ENCODE data around the gene NXPH4.

NXPH4 gene

DNA sequence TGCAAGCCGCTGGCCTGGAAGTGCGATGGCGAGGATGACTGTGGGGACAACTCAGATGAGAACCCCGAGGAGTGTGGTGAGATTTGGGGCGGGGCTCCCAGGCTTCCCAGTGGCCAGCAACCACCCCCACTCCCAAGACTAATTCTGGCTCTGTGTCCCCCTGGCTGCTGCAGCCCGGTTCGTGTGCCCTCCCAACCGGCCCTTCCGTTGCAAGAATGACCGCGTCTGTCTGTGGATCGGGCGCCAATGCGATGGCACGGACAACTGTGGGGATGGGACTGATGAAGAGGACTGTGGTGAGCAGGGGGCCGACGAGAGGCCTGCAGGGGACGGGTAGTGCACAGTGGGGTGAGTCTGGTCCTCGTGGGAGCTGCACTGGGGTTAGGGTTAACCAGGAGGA lies 12.1 kb upstream of the NXPH4 start:
- no peak for DNase-seq

DNA sequence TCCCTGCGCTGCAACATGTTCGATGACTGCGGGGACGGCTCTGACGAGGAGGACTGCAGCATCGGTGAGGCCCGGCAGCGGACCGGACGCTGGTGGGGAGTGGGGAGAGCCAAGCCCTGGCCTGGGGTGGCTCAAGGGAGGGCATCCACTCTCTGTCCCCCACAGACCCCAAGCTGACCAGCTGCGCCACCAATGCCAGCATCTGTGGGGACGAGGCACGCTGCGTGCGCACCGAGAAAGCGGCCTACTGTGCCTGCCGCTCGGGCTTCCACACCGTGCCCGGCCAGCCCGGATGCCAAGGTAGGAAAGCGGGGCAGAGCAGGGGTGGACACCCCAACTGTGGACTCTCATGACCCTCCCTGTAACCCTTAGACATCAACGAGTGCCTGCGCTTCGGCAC lies 11.4 kb upstream of the NXPH4 start:
- DNase-seq = no peak

DNA sequence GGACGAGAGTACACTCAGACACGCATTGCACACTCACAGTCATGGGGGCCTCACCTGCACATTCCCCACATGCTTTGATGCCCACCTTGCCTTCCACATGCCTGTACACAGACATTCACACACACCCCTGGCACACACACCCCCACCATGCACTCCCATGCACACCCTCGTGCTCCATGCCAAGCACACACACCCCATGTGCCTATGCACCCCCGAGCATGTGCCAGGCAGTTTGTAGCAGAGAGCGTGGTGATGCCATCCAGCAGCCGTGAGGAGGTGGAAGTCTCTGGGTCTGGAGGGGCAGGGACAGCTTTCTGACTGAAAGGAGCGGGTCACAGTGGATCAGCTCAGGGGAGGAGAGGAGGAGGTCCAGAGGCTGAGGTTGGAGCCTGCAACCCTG lies 10.7 kb upstream of the NXPH4 start:
- no peak for DNase-seq

DNA sequence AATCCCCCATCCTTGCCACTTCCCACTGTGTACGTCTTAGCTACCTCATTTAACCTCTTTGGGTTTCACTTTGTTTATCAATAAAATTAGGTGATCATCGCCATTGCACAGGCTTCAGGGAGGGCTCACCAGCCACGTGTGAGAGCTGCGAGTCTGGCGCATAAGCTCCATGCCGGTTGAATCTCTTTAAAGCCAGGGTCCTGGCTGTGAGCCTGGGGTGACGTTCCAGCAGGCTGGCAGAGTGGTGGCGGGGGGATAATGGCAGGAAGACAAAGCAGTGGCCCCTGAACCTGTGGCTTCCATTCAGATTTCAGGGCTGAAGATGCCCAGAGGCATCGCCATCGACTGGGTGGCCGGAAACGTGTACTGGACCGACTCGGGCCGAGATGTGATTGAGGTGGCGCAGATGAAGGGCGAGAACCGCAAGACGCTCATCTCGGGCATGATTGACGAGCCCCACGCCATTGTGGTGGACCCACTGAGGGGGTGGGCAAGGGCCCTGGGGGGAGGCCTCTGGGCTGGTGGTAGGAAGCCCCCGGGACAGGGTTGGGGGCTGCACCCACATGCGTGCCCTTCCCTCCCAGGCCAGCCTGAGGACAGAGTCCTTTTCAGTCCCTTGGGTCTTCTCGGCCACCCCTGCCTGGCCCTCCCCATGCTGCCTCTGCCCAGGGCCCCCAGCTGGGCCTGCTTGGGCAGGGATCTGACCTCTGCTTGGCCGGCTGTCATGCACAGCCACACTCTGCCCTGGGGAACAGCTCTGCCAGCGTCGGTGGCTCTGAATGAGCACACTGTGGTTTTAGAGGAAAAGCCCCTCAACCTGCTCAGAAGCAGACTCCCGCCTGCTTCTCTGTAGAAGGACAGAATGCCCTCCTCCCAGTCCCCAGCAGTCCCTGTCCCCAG lies 8.6 kb upstream of the NXPH4 start:
- DNase-seq = peak in 1 of 2 donors; percentile 9

DNA sequence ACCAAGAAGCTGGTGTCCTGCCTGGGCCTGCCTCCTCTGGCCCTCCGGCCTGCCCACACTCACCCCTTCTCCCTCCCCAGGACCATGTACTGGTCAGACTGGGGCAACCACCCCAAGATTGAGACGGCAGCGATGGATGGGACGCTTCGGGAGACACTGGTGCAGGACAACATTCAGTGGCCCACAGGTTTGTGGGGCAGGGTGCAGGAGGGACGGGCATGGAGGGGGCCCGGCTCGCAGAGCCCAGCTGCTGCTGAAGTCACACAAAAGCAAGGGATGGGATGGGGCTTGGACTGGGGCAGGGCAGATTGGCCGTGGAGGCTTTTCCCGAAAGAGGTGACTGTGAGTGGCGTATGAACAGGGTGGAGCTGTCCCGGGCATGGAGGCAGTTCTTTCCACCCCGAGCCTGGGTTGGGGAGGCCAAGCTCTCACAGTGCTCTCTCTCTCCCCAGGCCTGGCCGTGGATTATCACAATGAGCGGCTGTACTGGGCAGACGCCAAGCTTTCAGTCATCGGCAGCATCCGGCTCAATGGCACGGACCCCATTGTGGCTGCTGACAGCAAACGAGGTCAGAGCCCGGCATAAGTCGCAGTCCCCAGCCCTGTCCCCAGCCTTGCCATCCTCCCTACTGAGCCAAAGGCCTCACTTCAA lies 7.8 kb upstream of the NXPH4 start:
- DNase-seq = peak; percentile 28 to 43

DNA sequence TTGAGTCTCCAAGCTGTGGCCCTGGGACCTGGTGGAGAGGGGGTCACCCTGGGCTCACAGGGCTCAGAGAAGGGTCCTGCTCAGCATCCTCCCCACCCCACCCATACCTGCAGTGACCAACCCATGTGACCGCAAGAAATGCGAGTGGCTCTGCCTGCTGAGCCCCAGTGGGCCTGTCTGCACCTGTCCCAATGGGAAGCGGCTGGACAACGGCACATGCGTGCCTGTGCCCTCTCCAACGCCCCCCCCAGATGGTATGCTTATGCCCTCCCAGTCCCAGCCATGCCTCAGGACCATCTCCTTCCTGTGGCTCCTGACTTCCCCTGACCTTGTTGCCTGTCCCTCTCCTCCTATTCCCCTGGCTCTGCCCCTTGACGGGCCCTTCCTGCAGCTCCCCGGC lies 6.7 kb upstream of the NXPH4 start:
- DNase-seq = no peak

DNA sequence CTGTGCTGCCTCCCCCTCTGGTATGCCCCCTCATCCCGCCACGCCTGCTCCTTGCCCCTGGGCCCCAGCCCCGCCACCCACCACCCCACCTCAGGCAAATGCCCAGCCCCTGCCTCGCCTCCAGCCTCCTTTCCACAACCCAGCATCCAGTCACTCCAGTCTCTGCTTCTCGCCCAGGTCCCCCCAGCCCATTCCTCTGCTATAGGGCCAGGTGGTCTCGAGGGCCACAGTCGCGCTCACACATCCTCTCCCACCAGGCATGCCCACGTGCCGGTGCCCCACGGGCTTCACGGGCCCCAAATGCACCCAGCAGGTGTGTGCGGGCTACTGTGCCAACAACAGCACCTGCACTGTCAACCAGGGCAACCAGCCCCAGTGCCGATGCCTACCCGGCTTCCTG lies 6.1 kb upstream of the NXPH4 start:
- no peak for DNase-seq

DNA sequence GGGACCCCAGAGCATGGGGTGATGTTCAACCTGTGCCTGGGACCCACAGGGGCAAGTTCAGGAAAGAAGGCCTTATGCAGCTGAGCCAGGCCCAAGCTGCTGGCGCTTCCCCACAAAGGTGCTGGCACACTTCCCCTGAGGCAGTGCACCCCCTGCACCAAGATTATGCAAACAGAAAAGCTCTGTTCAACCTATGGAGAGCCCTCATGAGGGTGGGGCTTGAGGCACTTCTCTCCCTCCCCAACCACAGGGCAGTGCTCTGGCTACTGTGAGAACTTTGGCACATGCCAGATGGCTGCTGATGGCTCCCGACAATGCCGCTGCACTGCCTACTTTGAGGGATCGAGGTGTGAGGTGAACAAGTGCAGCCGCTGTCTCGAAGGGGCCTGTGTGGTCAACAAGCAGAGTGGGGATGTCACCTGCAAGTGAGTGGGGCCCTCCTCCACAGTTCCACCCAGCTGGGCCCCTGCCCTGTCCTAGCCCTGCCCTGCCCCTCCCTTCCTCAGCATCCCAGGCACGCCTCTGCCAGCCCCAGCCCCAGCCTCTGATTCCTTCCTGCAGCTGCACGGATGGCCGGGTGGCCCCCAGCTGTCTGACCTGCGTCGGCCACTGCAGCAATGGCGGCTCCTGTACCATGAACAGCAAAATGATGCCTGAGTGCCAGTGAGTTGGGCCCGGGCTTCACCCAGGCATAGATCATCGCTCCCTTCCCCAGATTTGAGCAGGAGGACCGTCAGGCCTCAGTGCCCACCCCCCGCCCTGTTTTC lies 5.5 kb upstream of the NXPH4 start:
- no peak for DNase-seq

DNA sequence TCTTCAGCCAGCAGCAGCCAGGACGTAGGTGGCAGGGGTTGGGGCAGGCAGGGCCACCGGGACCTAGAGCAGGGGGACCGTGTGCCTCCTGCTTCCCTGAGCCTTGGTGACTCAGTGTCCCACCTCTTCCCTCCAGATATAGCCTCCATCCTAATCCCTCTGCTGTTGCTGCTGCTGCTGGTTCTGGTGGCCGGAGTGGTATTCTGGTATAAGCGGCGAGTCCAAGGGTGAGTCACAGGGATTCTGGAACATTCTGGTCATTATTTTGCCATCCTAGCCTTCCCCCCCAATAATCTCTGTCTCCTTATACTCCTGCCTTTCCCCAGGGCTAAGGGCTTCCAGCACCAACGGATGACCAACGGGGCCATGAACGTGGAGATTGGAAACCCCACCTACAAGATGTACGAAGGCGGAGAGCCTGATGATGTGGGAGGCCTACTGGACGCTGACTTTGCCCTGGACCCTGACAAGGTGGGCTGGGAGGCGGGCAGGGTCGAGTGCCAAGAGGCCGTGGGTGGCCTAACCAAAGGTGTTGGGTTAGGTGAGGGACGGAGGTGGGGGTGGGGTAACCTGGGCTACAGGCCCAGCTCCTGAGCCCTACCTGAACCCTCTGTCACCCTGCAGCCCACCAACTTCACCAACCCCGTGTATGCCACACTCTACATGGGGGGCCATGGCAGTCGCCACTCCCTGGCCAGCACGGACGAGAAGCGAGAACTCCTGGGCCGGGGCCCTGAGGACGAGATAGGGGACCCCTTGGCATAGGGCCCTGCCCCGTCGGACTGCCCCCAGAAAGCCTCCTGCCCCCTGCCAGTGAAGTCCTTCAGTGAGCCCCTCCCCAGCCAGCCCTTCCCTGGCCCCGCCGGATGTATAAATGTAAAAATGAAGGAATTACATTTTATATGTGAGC lies 4.5 kb upstream of the NXPH4 start:
- DNase-seq = no peak

DNA sequence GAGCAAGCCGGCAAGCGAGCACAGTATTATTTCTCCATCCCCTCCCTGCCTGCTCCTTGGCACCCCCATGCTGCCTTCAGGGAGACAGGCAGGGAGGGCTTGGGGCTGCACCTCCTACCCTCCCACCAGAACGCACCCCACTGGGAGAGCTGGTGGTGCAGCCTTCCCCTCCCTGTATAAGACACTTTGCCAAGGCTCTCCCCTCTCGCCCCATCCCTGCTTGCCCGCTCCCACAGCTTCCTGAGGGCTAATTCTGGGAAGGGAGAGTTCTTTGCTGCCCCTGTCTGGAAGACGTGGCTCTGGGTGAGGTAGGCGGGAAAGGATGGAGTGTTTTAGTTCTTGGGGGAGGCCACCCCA lies 3.9 kb upstream of the NXPH4 start:
- DNase-seq = no peak

DNA sequence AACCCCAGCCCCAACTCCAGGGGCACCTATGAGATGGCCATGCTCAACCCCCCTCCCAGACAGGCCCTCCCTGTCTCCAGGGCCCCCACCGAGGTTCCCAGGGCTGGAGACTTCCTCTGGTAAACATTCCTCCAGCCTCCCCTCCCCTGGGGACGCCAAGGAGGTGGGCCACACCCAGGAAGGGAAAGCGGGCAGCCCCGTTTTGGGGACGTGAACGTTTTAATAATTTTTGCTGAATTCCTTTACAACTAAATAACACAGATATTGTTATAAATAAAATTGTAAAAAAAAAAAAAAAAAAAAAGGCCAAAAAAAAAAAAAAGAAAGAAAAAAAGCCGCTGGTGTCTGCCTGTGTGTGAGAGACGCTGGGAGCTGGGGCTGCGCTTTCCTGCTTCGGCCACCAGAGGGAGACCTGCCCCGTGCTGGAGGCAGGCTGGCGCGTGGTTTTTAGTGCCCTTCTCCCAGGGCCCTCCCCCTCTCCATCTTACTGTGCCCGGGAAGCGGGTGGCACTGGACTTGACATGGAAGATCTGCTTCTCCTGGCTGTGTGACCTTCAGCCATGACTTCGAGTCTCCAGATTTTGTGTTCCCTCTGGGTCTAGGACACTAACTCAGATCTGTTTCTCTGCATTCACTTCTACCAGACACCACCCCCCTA lies 3.4 kb upstream of the NXPH4 start:
- peak; percentile 72 for DNase-seq

DNA sequence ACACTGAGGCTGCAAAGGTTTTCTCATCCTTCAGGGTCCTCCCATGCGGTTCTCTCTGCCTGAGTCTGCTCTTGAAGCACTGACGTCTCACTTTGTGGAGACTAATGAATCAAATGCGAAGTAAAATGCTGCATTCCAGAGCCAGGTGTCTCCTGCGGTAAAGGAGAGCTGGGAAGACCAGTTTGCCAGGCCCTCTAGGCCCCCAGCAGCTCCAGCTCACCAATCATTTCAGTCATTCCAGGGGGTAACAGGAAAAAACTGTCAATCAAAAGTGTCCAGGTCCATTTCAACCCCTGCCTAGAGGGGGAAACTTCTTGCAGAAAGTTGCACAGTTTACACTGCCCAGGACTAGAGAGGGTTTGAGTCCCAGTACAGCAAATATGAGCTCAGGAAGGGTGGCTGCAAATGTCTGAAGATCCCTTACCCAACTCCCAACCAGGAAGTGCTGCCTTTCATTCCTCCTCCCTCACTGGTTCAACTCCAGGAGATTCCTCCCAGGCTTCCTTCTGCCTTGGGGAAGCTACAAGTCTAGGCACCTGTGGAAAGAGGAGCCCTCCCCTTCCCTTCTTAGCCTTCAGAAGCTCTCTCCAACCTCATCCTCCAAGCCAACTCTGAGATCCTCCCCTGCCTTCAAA lies 2.7 kb upstream of the NXPH4 start:
- DNase-seq = peak; percentile 9 to 14

DNA sequence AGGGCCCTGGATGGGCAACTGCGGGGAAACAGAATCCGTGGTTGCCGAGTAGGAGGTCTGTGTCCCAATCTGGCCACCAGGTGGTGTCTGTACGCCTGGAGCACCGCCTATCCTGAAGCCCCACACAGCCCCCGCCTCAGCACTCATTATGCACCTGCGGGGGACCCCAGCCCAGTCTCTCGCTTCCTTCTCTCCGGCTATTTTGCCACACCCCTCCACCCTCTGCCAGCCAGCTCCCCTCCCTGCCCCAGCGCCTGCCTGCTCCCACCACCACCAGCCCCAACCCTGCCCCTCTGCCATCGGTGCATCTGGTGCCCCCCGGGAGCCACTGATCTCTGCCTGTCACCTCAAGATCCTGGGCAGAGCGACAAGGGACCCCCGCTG lies 2.2 kb upstream of the NXPH4 start:
- DNase-seq = no peak

DNA sequence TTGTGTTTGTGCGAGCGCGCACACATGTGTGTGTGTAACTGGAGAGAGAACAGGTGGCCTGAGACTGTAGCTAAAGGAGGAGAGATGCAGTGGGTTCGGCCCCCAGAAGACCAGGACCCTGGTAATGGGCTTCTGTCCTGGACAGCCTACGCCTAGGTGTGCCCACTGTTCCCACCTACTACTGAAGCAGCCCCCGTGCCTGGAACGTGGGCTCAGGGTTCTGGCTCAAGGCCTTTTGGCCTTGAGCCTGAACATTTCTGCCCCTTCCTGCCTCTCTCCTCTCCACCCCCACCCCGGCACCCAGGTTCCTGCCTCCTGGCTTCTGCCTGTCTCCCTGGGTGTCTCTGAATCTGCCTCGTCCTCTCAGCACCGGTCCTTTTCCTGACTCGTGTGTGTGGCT lies 1.5 kb upstream of the NXPH4 start:
- no peak for DNase-seq

DNA sequence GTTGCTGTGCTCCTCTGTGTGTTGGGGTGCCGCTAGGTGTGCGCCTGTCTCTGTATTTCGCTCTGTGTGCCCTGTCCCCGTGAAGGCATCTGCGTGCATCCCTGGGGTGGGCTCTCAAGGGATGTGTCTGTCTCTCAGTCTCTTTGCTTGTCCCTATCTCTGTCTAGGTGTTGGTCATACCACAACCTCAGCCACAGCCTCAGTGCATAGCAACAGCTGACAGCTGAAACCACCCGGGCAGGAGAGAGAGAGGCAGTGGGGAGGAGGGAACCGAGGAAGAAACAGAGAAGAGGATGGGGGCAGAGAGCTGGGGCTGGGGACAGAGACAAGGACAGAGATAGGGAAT lies 953 bp upstream of the NXPH4 start:
- DNase-seq = no peak

DNA sequence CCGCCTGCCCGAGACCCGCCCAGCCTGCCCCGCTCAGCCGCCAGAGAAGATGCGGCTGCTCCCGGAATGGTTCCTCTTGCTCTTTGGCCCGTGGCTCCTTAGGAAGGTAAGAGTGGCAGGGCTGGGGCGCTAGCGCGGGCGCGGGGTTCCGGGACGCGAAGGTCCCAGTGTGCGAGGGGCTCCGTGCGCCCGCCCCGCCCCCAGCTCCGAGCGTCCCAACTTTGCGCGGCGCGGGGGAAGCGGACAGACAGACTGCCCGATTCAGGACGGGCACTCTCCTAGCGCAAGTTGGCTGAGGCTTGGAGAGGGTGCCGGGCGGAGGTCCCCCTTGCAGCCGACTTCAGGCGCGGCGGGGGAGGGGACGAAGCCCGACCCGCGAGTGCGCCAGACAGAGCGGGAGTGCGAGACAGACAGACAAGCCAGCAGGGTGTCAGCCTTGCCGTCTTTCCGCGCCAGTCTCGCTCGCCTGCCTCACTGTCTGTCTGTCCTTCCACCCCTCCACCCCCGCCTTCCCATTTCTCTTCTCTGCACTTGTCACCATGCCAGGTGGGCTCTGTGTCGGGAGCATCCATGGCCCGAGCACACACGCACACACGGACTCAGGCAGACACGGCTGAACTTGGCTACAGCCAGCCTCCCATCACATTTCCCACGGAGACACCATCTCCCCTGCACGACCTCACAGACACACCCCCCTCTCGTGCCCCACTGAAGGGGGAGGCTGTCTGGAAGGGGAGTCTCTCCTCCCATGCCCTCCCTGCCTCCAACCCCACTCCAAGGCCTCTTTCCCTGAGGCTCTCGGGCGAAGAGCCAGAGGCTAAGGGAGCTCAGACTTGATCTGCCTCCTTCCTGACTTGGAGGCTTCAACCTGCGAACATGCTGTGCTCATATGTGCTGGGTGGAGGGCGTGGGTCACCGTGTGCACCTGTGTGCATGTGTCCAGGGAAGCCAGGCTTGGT lies 606 bp downstream of the NXPH4 start:
- no peak for DNase-seq

DNA sequence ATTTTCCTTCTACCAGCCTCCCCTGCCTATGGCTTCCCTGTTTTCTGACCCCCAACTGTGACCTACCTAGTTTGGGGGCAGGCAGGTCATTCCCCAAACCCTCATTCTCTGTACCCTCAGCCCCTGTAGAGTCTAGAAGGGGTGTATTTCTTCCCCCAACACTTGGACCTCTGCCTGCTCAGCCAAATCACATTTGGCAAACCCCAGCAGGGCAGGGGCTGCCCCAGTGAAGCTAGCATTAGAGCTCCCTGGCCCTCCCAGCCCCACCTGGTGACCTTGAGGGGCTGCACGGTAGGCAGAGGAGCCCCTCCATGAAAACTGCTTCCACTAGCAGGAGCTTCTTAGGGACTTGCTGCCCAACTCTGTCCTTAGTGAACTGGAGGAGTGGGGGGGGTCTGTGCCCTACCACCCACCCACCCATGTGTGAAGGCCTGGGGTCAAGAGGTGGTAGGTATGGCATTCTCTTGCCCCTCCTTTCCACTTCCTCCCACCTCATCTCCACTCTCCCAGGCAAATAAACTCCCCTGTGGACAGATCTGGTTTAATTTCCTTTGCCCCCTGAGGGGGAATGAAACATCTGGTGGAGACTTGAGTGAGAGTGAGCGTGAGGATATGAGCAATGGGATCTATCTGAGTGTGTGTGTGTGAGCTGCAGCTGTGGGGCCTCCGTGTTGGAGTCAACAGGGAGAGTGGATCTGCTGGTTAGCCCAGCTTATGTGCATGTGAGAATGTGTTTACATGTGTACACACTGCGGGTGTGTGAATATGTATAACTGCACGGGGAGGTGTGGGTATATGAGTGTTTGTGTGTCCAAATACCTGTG lies 1.6 kb downstream of the NXPH4 start:
- DNase-seq = no peak

DNA sequence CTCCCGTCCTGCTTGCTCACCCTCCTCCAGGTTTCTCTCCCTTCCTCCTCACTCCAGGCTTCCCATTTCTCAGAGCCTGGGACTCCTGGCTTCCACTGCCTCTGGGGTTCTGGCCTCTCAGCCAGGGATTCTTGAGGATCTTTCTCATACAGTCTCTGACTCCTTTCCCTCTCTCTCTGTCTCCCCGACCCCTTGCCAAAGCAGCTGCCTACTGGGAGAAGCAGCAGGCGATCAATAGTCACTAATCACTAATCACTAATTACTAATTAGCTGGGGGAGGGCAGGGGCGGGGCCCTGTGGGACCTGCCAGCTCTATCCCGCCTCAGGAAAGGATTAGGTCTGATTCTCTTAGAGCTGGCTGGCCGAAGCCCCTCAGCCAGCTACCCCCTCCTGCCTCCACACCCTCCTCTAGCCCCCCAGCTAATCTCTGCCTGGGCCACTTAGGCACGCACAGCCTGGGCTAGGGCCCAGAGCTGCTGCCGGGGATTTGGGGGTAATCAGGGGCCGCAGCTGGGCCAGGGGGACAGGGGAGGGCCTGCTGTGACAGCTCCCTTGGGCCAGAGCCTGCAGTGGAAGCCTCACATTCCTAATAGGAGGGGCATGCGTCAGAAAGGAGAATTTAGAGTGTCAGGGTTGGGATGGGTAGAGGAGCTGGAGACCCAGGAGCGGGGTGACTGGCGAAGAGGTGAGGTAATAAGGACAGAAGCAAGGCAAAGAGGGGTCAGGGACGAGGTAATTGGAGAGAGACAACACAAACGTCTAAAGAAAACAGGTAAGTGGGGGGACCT lies 2.8 kb downstream of the NXPH4 start:
- no peak for DNase-seq
